SU-DHL-6 (cell line): ENCODE results near the gene INA.
"Not testable (repeated sequence)": the region's sequence is repeated elsewhere in the genome, so short reads cannot be mapped to it uniquely, and the experiment has no call there.

Experiments
- H2AFZ ChIP-seq: fragments of 200-600 bp; sonication (generic); 2 replicates; pipeline ENCODE4 v1.6.1; 2014; ENCODE audit warnings: low read depth, mild to moderate bottlenecking, moderate library complexity, mixed read lengths, antibody characterized with exemption, low read length; ENCODE audit not compliant: severe bottlenecking
- H3F3A ChIP-seq: fragments of 200-600 bp; shearing (Covaris generic); 2 replicates; pipeline ENCODE4 v1.6.0; 2016; ENCODE audit warnings: antibody characterized with exemption, mild to moderate bottlenecking; ENCODE audit not compliant: insufficient read depth
- H3K27ac ChIP-seq: fragments of 200-600 bp; sonication (generic); 2 replicates; pipeline ENCODE4 v1.5.1; 2016; ENCODE audit warnings: low read depth, mild to moderate bottlenecking, low read length, moderate library complexity, mixed read lengths
- H3K27me3 ChIP-seq: fragments of 200-600 bp; sonication (generic), shearing (Covaris generic); 2 replicates; pipeline ENCODE4 v1.6.0; 2014; ENCODE audit warnings: mild to moderate bottlenecking, low read length
- H3K36me3 ChIP-seq: fragments of 200-600 bp; sonication (generic); 2 replicates; pipeline ENCODE4 v1.6.1; 2014; ENCODE audit warnings: mild to moderate bottlenecking, low read length, mixed read lengths
- H3K4me2 ChIP-seq: fragments of 300-600, 200-600 bp; shearing (Covaris generic), sonication (generic); 2 replicates; pipeline ENCODE4 v1.6.0; 2014; ENCODE audit warnings: low read length, low read depth, mild to moderate bottlenecking; ENCODE audit not compliant: poor library complexity, severe bottlenecking
- H3K4me3 ChIP-seq: fragments of 200-600 bp; sonication (generic); 2 replicates; pipeline ENCODE4 v1.5.1; 2014; ENCODE audit warnings: antibody characterized with exemption, low read length, mild to moderate bottlenecking, mixed read lengths; ENCODE audit not compliant: insufficient read depth, poor library complexity, severe bottlenecking
- H3K79me2 ChIP-seq: fragments of 200-600 bp; sonication (generic); 2 replicates; pipeline ENCODE4 v1.6.1; 2014; ENCODE audit warnings: mild to moderate bottlenecking, low read length, moderate library complexity; ENCODE audit not compliant: insufficient read depth
- H3K9ac ChIP-seq: fragments of 200-600 bp; sonication (generic); 2 replicates; pipeline ENCODE4 v1.7.0; 2014; ENCODE audit warnings: mild to moderate bottlenecking, low read length
- H3K9me2 ChIP-seq: fragments of 200-600 bp; sonication (generic); replicated peaks from 2 replicates; pipeline ENCODE4 v1.6.1; 2014; ENCODE audit warnings: low read length; ENCODE audit not compliant: insufficient read depth
- H3K9me3 ChIP-seq: fragments of 200-600 bp; sonication (generic); 2 replicates; pipeline ENCODE4 v1.6.1; 2014; ENCODE audit warnings: low read length, mixed read lengths; ENCODE audit not compliant: insufficient read depth
- H4K20me1 ChIP-seq: fragments of 200-600 bp; sonication (generic); 2 replicates; pipeline ENCODE4 v1.6.1; 2014; ENCODE audit warnings: low read depth, mild to moderate bottlenecking, antibody characterized with exemption, low read length, moderate library complexity, mixed read lengths
- EZH2phosphoT487 ChIP-seq: fragments of 200-600 bp; sonication (generic), shearing (Covaris generic); conservative IDR thresholded peaks from 2 replicates; pipeline ENCODE4 v1.6.1; 2018; ENCODE audit warnings: mild to moderate bottlenecking, antibody characterized with exemption, low read length, moderate library complexity, mixed read lengths
- TF ChIP-seq, protein P1 (sequence below): fragments of 200-600 bp; sonication (generic); IDR thresholded peaks from one replicate; pipeline ENCODE4 v1.5.1; 2017; ENCODE audit warnings: antibody characterized with exemption, mild to moderate bottlenecking, low read length, moderate library complexity; ENCODE audit not compliant: insufficient read depth, poor library complexity, severe bottlenecking

The INA gene

GRCh38 chr10:103256613-103257012 is 20.3 kb upstream of the INA start:
- Histone ChIP-seq H4K20me1 (no peaks in the 10 kb centered on the region), H3K27ac (no peak overlapping the region), H3K9me2 (no peaks in the 10 kb centered on the region), H3F3A (no peaks in the 10 kb centered on the region), H3K9ac (no peak overlapping the region), H3K27me3 (no peaks in the 10 kb centered on the region), H3K4me2 (no peak overlapping the region), H3K9me3 (no peaks in the 10 kb centered on the region), H2AFZ (no peak overlapping the region), H3K4me3 (no peak overlapping the region), H3K36me3 (no peaks in the 10 kb centered on the region), H3K79me2 (no peaks in the 10 kb centered on the region)
- TF ChIP-seq EZH2phosphoT487: no peak
- TF ChIP-seq, protein P1, sequence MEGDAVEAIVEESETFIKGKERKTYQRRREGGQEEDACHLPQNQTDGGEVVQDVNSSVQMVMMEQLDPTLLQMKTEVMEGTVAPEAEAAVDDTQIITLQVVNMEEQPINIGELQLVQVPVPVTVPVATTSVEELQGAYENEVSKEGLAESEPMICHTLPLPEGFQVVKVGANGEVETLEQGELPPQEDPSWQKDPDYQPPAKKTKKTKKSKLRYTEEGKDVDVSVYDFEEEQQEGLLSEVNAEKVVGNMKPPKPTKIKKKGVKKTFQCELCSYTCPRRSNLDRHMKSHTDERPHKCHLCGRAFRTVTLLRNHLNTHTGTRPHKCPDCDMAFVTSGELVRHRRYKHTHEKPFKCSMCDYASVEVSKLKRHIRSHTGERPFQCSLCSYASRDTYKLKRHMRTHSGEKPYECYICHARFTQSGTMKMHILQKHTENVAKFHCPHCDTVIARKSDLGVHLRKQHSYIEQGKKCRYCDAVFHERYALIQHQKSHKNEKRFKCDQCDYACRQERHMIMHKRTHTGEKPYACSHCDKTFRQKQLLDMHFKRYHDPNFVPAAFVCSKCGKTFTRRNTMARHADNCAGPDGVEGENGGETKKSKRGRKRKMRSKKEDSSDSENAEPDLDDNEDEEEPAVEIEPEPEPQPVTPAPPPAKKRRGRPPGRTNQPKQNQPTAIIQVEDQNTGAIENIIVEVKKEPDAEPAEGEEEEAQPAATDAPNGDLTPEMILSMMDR: no peak

- Histone ChIP-seq H3K27me3 (no peaks in the 10 kb centered on the region), H3K36me3 (no peaks in the 10 kb centered on the region), H3K27ac (no peak overlapping the region), H3K9me2 (no peaks in the 10 kb centered on the region), H3K4me2 (no peak overlapping the region), H3K9ac (no peak overlapping the region), H4K20me1 (no peaks in the 10 kb centered on the region), H2AFZ (no peak overlapping the region), H3F3A (no peaks in the 10 kb centered on the region), H3K79me2 (no peaks in the 10 kb centered on the region), H3K4me3 (no peak overlapping the region), H3K9me3 (no peaks in the 10 kb centered on the region)
- TF ChIP-seq, protein P1: no peak
- TF ChIP-seq EZH2phosphoT487: no peak
These were observed 19.1 kb upstream of the INA start for GRCh38 chr10:103257812-103258211.

- not testable (repeated sequence) for H3K9ac ChIP-seq, H3K27ac ChIP-seq, H3F3A ChIP-seq, H4K20me1 ChIP-seq, H3K27me3 ChIP-seq, H3K9me3 ChIP-seq, H3K9me2 ChIP-seq, H2AFZ ChIP-seq, H3K4me2 ChIP-seq, H3K36me3 ChIP-seq, H3K4me3 ChIP-seq, H3K79me2 ChIP-seq
These were observed 18.0 kb upstream of the INA start for GRCh38 chr10:103258928-103259327.

DNA sequence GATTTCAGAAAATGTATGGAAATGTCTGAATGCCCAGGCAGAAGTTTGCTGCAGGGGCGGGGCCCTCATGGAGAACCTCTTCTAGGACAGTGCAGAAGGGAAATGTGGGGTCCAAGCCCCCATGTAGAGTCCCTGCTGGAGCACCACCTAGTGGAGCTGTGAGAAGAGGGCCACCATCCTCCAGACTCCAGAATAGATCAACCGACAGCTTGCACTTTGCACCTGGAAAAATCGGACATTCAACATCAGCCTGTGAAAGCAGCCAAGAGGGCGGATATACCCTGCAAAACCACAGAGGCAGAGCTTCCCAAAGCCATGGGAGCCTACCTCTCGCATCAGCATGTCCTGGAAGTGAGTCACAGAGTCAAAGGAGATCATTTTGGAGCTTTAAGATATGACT is 16.9 kb upstream of the INA start:
- Histone ChIP-seq H2AFZ (no peak overlapping the region), H3K27ac (no peak overlapping the region), H3K4me2 (no peak overlapping the region), H3K36me3 (no peaks in the 10 kb centered on the region), H3K9me2 (no peaks in the 10 kb centered on the region), H4K20me1 (no peaks in the 10 kb centered on the region), H3K27me3 (no peaks in the 10 kb centered on the region), H3K9ac (no peak overlapping the region), H3F3A (no peaks in the 10 kb centered on the region), H3K9me3 (no peaks in the 10 kb centered on the region), H3K79me2 (no peaks in the 10 kb centered on the region), H3K4me3 (no peak overlapping the region)
- TF ChIP-seq EZH2phosphoT487: no peak
- TF ChIP-seq, protein P1: no peak
